SIG-M5 (cell line): ENCODE results near the gene EFR3B.
"Not testable (repeated sequence)": the region's sequence is repeated elsewhere in the genome, so short reads cannot be mapped to it uniquely, and the experiment has no call there.

Source experiments
- DNase-seq: peaks from one replicate; lab custom pipeline; 2025; lab: John Stamatoyannopoulos, UW

The EFR3B gene

GRCh38 chr2:25072606-25073005 lies 30.7 kb downstream of the EFR3B start:
- no peak for DNase-seq

GRCh38 chr2:25073025-25073424 lies 31.1 kb downstream of the EFR3B start:
- DNase-seq = no peak

GRCh38 chr2:25073914-25074313 lies 32.0 kb downstream of the EFR3B start:
- no peak for DNase-seq

GRCh38 chr2:25074826-25075225 lies 33.0 kb downstream of the EFR3B start:
- no peak for DNase-seq

GRCh38 chr2:25076749-25077148 lies 34.9 kb downstream of the EFR3B start:
- no peak for DNase-seq

GRCh38 chr2:25077789-25078169 lies 35.9 kb downstream of the EFR3B start:
- DNase-seq = no peak

GRCh38 chr2:25078170-25079049 lies 36.5 kb downstream of the EFR3B start:
- no peak for DNase-seq

GRCh38 chr2:25079050-25079635 lies 37.3 kb downstream of the EFR3B start:
- no peak for DNase-seq

- DNase-seq = no peak
Measured at GRCh38 chr2:25081237-25081790, 39.4 kb downstream of the EFR3B start.

GRCh38 chr2:25082002-25082622 lies 40.2 kb downstream of the EFR3B start:
- no peak for DNase-seq

GRCh38 chr2:25085761-25086560 lies 44.1 kb downstream of the EFR3B start:
- DNase-seq = no peak

GRCh38 chr2:25088817-25089516 lies 47.1 kb downstream of the EFR3B start:
- DNase-seq = no peak

GRCh38 chr2:25089605-25090315 lies 47.9 kb downstream of the EFR3B start:
- DNase-seq = no peak

GRCh38 chr2:25090801-25091200 lies 48.9 kb downstream of the EFR3B start:
- no peak for DNase-seq

GRCh38 chr2:25091265-25091664 lies 49.4 kb downstream of the EFR3B start:
- no peak for DNase-seq

GRCh38 chr2:25098056-25098455 lies 56.2 kb downstream of the EFR3B start:
- no peak for DNase-seq

- no peak for DNase-seq
Measured at GRCh38 chr2:25098670-25099486, 57.0 kb downstream of the EFR3B start.

GRCh38 chr2:25102352-25102751 lies 60.5 kb downstream of the EFR3B start:
- DNase-seq = not testable (repeated sequence)

GRCh38 chr2:25103287-25103871 lies 61.5 kb downstream of the EFR3B start:
- no peak for DNase-seq
